Fibroblast of skin of back (primary cell): ENCODE data around the gene SAMM50. TPM values are rescaled to one million over a fixed set of nuclear protein-coding genes. Genes with fewer than 3 reads are reported as not detected.
A peak's percentile ranks its signal among the peaks of the same experiment; 100 is the strongest.

Source experiments
- DNase-seq: peaks from one replicate; pipeline ENCODE4 v3.0.0-alpha.2; 2013
- polyA plus RNA-seq, 2 experiments: library from polyadenylated mRNA; unstranded; fragments of 120-200 nt; gene quantifications; one replicate each; pipeline ENCODE4 v1.2.1, GENCODE V29; 2013; ENCODE audit not compliant: insufficient read length in 2 of 2

Gene SAMM50
- 42.3 TPM for polyA plus RNA-seq (2013, experiment 1 of 2; ENCODE audit: insufficient read length)
- 36.3 TPM for polyA plus RNA-seq (2013, experiment 2 of 2; ENCODE audit: insufficient read length)

GRCh38 chr22:43955040-43955882 lies at the start of gene SAMM50:
TSS of gene SAMM50 (plus strand) at chr22:43955442. CDS start at chr22:43955578, 136 bp downstream.
- DNase-seq = peak; percentile 90

GRCh38 chr22:43905681-43906080 lies 49.6 kb upstream of the SAMM50 start:
- DNase-seq = no peak

- DNase-seq = no peak
Measured at GRCh38 chr22:43909708-43910107, 45.5 kb upstream of the SAMM50 start.

- no peak for DNase-seq
Measured at GRCh38 chr22:43910178-43910695, 45.0 kb upstream of the SAMM50 start.

DNA sequence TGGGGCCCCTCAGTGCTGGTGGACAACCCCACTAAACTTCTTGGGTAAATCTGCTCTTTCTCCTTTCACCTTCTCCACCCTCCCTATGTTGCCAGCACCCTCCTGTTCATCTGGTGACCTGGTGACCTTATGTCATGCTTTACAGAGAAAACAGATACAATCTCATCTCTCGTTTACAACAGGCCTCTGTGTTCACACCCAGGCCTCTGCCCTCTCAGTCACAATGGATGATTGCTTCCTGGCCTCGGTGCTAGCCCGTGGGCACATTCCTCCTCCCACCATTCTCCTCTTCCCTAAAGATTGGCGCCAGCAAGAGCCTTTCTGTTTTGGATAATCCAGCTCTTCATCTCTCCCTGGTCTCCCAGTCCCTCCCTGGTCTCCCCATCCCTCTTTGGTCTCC lies 43.9 kb upstream of the SAMM50 start:
- no peak for DNase-seq

- no peak for DNase-seq
Measured at GRCh38 chr22:43917521-43917920, 37.7 kb upstream of the SAMM50 start.

GRCh38 chr22:43919106-43919973 lies 35.9 kb upstream of the SAMM50 start:
- DNase-seq = peak; percentile 63

DNA sequence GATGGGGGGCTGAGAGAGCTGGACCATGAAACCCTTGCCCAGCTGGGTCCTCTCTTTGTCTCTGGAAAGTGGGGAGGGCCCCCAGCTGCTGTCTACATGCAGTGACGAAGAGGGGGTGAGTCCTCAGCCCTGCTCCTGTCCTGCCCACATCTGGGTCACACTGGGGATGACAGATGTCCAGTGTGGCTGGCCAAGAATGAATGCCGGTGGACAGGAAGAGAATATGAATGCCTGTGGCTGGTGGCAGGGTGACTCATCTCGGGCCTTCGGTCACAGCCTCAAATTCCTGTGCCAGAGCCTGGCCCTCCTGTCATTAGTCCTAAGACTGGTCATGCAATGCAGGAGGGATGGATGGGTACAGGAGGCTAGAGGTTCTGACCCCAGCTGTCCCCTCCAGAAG lies 33.9 kb upstream of the SAMM50 start:
- DNase-seq = peak; percentile 93

DNA sequence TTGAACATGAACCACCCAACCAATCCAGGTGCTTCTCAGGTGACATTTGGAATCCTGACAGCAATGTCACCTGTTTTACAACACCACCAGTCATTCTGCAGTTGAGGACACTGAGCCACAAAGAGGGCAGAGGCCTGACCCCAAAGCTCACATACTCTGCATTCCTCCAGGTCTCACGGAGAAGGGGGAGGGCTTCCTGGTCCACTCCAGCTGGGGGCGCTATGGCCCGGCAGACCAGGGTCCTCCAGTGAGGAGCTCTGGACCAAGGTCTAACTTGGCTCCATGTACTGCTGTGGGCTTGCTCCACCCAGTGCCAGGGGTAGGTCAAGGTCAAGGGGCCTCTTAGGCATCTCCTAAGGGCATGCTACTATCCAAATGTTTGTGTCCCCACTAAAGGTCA lies 33.1 kb upstream of the SAMM50 start:
- DNase-seq = no peak

GRCh38 chr22:43923191-43923590 lies 32.1 kb upstream of the SAMM50 start:
- DNase-seq = no peak

DNA sequence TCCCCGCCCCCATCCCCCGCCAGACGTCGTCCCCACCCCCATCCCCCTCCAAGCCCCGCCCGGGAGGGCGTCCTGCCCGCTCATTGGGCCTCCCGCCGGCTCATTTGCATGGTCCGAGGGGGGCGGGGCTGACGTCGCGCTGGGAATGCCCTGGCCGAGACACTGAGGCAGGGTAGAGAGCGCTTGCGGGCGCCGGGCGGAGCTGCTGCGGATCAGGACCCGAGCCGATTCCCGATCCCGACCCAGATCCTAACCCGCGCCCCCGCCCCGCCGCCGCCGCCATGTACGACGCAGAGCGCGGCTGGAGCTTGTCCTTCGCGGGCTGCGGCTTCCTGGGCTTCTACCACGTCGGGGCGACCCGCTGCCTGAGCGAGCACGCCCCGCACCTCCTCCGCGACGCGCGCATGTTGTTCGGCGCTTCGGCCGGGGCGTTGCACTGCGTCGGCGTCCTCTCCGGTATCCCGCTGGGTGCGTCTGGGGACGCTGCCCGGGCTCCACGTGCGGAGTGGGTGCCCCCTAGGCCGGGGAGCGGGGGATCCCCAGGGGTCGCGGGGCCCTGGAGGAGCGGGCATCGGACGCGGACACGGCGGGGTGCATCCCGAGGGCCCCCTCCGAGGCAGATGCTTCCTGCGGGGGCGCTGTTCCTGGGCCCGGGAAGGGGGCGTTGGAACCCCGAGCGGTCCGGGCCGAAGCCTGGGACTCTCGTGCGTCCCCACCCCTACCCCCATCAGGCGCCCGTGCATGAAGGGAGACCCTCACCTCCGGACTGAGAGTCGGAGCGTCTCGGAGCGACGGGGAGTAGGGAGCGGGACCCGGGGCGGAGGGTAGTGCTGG lies 31.4 kb upstream of the SAMM50 start, which contains the start of gene PNPLA3:
TSS of gene PNPLA3 (plus strand) at position 175 of the 834 bp plus-strand sequence. CDS start at position 282, 107 bp downstream.
- peak; percentile 84 for DNase-seq

DNA sequence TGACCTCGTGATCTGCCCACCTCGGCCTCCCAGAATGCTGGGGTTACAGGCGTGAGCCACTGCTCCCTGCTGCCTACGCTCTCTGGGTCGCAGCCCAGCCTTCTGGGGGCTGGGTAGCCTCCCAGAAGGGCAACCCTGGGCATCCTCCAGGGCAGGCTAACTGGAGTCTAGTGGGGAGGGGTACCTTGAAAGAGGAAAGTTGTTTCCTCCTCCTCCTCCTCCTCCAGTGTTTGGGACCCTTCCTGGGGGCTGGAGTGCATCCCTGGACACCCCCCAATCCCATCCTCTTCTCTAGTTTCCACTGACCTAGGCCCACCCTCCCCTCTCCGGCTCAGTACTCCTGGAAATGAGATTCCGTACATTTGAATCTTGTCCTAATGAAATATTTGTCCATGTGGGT lies 30.4 kb upstream of the SAMM50 start:
- DNase-seq = no peak

DNA sequence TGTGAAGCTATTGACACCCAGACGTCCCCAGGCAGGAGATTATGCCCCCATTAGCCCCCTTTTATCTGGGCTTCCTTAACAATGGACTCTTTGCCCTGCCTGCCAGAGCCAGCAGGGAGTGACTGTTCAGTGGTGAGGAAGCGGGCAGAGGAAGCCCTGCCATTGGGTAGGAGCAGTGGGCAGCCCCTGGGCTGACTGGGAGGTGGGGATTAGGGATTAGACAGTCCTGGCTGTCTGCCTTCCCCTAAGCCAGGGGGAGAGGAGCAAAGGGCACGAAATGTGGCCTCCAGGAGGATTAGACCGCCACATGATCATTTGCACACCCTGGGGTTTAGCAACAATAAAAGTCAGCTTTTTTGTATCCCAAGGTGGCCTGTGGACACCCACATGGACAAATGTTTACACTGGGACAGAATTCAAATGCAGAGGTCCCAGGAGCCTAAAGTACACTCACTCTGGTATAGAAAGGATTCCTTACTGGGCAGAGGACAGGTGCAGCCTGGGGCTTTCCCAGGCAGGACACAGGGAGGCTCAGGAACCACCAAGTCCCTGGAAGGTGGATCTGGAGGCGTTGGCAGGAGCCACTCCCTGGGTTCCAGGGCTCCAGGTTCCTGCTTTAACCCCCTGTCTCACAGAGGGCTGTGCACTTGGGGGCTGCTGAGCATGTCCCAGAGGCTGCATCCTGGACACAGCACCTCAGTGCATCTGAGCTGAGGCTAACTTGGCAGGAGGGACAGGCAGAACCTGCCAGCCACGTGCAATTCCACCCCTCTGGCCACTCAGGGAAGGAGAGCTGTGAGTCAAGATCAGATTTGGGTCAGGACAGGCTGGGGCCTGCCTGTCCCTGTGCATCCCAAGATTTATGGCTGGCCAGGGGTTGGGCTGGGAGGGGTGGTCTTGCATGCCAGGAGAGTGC lies 29.6 kb upstream of the SAMM50 start:
- no peak for DNase-seq

DNA sequence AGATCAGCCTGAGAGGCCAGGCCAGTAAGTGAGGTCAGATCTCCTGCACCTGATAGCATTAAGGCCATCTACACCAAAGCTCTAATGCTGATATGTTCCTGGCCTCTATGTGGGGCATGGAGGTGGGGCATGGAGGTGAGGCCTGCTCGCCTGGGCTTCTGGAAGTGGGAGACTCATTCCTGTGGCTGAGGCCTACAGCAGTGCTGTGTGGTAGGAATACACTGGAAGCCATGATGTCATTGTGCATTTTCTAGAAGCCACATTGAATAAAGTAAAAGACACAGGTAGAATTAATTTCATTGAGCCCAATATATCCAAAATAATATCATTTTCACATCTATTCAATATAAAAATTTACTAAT lies 28.9 kb upstream of the SAMM50 start:
- no peak for DNase-seq

DNA sequence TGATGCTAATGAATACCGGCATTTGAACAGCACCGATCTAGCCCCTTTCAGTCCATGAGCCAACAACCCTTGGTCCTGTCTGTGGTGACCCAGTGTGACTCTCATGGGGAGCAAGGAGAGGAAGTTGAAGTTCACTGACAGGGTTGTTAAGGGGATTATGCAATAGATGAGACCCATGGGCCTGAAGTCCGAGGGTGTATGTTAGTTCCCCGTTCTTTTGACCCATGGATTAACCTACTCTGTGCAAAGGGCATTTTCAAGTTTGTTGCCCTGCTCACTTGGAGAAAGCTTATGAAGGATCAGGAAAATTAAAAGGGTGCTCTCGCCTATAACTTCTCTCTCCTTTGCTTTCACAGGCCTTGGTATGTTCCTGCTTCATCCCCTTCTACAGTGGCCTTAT lies 26.8 kb upstream of the SAMM50 start:
- no peak for DNase-seq

DNA sequence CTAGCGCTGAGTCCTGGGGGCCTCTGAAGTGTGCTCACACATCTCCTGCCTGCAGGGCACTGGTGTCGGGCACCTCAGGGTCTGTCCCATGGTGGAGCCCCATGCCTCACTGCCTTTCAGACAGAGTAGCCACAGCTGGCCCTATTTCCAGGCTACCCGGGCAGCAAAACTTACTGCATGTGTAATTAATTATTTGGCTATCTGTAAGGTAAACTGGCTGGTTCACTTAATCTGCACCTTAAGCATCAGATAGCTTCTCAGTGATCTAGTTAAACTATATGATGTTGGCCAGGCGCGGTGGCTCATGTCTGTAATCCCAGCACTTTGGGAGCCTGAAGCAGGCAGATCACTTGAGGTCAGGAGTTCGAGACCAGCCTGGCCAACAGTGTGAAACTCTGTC lies 26.3 kb upstream of the SAMM50 start:
- DNase-seq = no peak

DNA sequence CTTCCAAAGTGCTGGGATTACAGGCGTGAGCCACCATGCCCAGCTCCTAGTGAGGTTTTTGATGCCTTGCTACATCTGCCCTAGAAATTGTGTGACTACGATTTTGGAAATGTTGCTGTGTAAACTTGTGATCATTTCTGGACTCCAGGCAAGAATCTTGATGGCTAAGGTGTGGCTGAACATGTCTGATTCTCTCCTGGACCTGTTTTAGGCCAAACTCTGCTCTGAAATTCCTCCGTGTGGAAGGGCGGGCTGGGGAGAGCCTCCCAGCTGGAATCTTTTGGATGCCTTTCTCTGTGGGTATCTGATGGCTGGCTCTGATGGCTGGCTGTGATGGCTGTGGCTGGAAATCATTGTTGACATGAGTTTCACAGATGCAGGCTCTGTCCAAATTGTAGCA lies 23.5 kb upstream of the SAMM50 start:
- DNase-seq = no peak

DNA sequence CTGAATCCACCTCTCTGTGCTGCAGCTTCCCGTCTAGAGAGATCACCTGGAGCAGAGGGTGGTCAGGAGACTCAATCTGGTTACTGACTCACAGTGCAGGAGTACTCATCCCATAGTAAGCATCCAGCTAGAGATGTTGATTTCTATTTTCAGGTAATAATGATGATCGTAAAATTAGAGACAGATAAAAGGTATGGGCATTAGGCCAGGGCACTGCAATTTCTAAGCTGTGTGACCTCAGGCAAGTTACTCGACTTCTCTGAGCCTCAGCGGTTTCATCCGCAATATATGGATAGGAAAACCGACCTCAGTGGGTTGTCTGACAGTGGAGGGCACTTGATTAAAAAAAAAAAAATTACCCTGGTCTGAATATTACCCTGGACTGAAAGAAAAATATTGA lies 13.8 kb upstream of the SAMM50 start:
- DNase-seq = no peak

DNA sequence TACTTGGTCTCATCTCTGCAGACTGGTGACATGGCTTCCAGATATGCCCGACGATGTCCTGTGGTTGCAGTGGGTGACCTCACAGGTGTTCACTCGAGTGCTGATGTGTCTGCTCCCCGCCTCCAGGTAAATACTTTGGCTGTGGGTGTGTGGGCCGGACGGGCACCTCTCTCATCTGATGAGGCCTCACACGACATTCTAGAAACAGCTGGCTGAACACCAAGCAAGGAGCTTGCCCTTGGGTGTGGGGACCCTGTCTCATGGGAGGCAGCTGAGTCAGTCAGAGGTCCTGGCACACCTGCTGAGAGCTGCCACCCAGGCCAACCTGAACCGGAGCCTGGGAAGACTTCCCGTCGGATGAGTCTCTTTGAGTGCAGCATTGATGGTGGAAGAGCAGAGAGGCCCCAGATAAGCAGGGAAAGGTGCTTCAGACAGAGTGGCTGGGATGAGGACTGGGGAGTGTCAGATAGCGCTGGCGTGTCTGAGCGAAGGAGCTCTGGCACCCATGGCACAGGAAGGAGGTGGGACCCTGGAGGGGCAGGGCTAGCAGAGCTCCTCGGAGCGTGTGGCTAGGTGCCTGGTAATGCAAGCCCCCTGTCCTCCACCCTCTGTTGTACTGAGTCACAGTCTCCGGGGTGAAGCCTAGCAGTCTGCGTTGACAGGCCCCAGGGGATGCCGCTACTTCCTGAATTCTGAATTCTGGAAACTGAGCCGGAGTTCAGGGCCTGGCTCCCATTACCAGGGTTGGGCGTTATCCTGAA lies 10.4 kb upstream of the SAMM50 start:
- DNase-seq = no peak

DNA sequence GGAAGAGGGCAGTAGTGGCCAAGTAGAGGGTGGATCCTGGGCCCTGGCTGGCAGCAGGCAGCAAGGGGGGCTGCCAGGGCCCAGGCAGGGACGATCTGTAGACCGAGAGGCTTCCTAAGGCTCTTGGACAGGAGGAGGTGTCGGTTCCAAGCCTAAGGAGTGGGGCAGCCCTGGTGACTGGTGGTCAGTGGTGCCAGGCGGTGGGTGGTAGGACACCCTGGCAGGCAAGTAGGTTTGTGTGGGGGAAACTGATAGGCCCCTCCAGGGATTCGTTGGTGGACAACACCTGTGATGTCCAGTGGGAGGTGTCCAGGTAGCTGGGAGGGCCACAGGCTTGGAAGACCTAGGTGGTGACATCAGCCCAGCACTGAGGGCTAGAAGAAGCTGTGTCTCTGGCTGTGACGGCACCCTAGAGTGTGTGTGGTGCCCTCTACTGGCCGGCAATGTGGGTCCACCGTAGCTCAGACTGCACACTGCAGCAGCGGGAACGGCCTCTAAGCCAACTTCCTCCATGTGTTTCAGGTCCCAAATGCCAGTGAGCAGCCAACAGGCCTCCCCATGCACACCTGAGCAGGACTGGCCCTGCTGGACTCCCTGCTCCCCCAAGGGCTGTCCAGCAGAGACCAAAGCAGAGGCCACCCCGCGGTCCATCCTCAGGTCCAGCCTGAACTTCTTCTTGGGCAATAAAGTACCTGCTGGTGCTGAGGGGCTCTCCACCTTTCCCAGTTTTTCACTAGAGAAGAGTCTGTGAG lies 9.4 kb upstream of the SAMM50 start:
- peak; percentile 61 for DNase-seq
